Measurements from ENCODE around the gene AK4.

- no peak for TF ChIP-seq POLR2A (IDR thresholded peaks at IDR 0.05; ENCODE audit: low read depth, low read length)
- TF ChIP-seq CTCF (conservative IDR thresholded peaks at IDR 0.05; ENCODE audit: low read depth, low read length), result no peak
- no peak for TF ChIP-seq RAD21 (IDR thresholded peaks at IDR 0.05; ENCODE audit: low read length)
- no peak for TF ChIP-seq MAZ (IDR thresholded peaks at IDR 0.05; ENCODE audit: borderline replicate concordance, low read depth, low read length)
- no peak for TF ChIP-seq BHLHE40 (IDR thresholded peaks at IDR 0.05; ENCODE audit: low read depth, low read length)
- TF ChIP-seq CEBPB (IDR thresholded peaks at IDR 0.05; ENCODE audit: low read depth, low read length), result no peak
Measured at GRCh38 chr1:65237503-65237902, 89.5 kb downstream of the AK4 start.

All from IMR-90 (cell line).